Inferior parietal cortex (tissue), 1 donor: ENCODE data around the gene KRTAP10-8.
"Not testable (repeated sequence)": the region's sequence is repeated elsewhere in the genome, so short reads cannot be mapped to it uniquely, and the experiment has no call there.

Experiments used
- DNase-seq: peaks from one replicate; pipeline ENCODE4 v3.0.0-alpha.2; 2016; ENCODE audit errors: extremely low spot score

KRTAP10-8 gene

GRCh38 chr21:44646366-44647221 lies 34.7 kb downstream of the KRTAP10-8 start, which contains the start of gene KRTAP10-11:
Gene KRTAP10-11 (plus strand): TSS chr21:44646414. CDS start chr21:44646459, 45 bp downstream.
- not testable (repeated sequence) for DNase-seq

GRCh38 chr21:44647222-44647552 lies 35.3 kb downstream of the KRTAP10-8 start:
- DNase-seq = no peak

- no peak for DNase-seq
Measured at GRCh38 chr21:44648557-44649311, 36.9 kb downstream of the KRTAP10-8 start.

- no peak for DNase-seq
Measured at GRCh38 chr21:44649521-44650100, 37.7 kb downstream of the KRTAP10-8 start.

- no peak for DNase-seq
Measured at GRCh38 chr21:44650265-44650972, 38.5 kb downstream of the KRTAP10-8 start.

GRCh38 chr21:44650973-44651675 lies 39.2 kb downstream of the KRTAP10-8 start:
- DNase-seq = no peak

GRCh38 chr21:44653123-44653522 lies 41.2 kb downstream of the KRTAP10-8 start:
- no peak for DNase-seq

- DNase-seq = no peak
Measured at GRCh38 chr21:44653656-44654575, 42.0 kb downstream of the KRTAP10-8 start.

- no peak for DNase-seq
Measured at GRCh38 chr21:44654576-44655175, 42.8 kb downstream of the KRTAP10-8 start, which contains the start of gene KRTAP12-4. Gene KRTAP12-4 (minus strand): TSS chr21:44654659. CDS start chr21:44654614, 45 bp downstream.

- no peak for DNase-seq
Measured at GRCh38 chr21:44656868-44657267, 45.0 kb downstream of the KRTAP10-8 start.

GRCh38 chr21:44657635-44658540 lies 46.0 kb downstream of the KRTAP10-8 start, which contains the start of gene KRTAP12-3:
Gene KRTAP12-3 (plus strand): TSS chr21:44657932. CDS start chr21:44657980, 48 bp downstream.
- DNase-seq = no peak

- DNase-seq = no peak
Measured at GRCh38 chr21:44658541-44658910, 46.6 kb downstream of the KRTAP10-8 start.

GRCh38 chr21:44658913-44659595 lies 47.2 kb downstream of the KRTAP10-8 start:
- DNase-seq = no peak

GRCh38 chr21:44661567-44661966 lies 49.7 kb downstream of the KRTAP10-8 start:
- DNase-seq = not testable (repeated sequence)
